SK-N-MC (cell line): ENCODE measurements around the gene VPS39.

Source experiments
- DNase-seq: peaks from one replicate; pipeline ENCODE4 v3.0.0-alpha.2; 2011; ENCODE audit warnings: low read depth, low spot score
- H3K27ac ChIP-seq: fragments of 200-600 bp; sonication (generic); 2 replicates; pipeline ENCODE4 v1.5.1; 2016; ENCODE audit warnings: mixed run types
- H3K36me3 ChIP-seq: fragments of 200-600 bp; sonication (generic); 2 replicates; pipeline ENCODE4 v1.6.1; 2017; ENCODE audit warnings: antibody characterized with exemption, low read length, mixed read lengths; ENCODE audit not compliant: insufficient read depth
- H3K4me3 ChIP-seq: fragments of 200-600 bp; sonication (generic); 2 replicates; pipeline ENCODE4 v1.5.1; 2016
- H3K9ac ChIP-seq: fragments of 200-600 bp; sonication (generic); 2 replicates; pipeline ENCODE4 v1.8.0; 2017; ENCODE audit warnings: mixed run types, mixed read lengths; ENCODE audit not compliant: insufficient read length
- H3K9me3 ChIP-seq: fragments of 200-600 bp; sonication (generic); 2 replicates; pipeline ENCODE4 v1.6.1; 2017; ENCODE audit warnings: low read depth, mild to moderate bottlenecking, antibody characterized with exemption, low read length, moderate library complexity, mixed read lengths
- EZH2 ChIP-seq: fragments of 200-600 bp; sonication (generic); IDR thresholded peaks from one replicate; pipeline ENCODE4 v1.6.1; 2017; ENCODE audit warnings: antibody characterized with exemption
- FOXP2 ChIP-seq: optimal IDR thresholded peaks from 2 replicates; pipeline ENCODE3; 2011; ENCODE audit warnings: mild to moderate bottlenecking, moderate library complexity; ENCODE audit not compliant: insufficient read depth; ENCODE audit errors: extremely low read length, control extremely low read depth
- POLR2AphosphoS5 ChIP-seq: IDR thresholded peaks from 2 replicates; pipeline ENCODE4 v1.6.1; 2012; ENCODE audit warnings: mild to moderate bottlenecking, low read depth, low read length, borderline replicate concordance

The VPS39 gene

GRCh38 chr15:42141246-42141645, 66.9 kb downstream of the VPS39 start:
- Histone ChIP-seq H3K4me3 (no peak overlapping the region), H3K36me3 (no peaks in the 10 kb centered on the region), H3K9ac (no peak overlapping the region), H3K27ac (no peak overlapping the region), H3K9me3 (no peaks in the 10 kb centered on the region)
- TF ChIP-seq EZH2 (no peak), FOXP2 (no peak), POLR2AphosphoS5 (no peak)
- no peak for DNase-seq

- H3K27ac ChIP-seq: no peak overlapping the region
- no peaks in the 10 kb centered on the region for H3K9me3 ChIP-seq
- H3K4me3 ChIP-seq: no peak overlapping the region
- H3K36me3 ChIP-seq: no peaks in the 10 kb centered on the region
- H3K9ac ChIP-seq: no peak overlapping the region
- DNase-seq: no peak
- TF ChIP-seq POLR2AphosphoS5 (no peak), EZH2 (no peak), FOXP2 (no peak)
Measured at GRCh38 chr15:42140383-42141070, 67.6 kb downstream of the VPS39 start.

GRCh38 chr15:42139596-42139995, 68.5 kb downstream of the VPS39 start:
- H3K4me3 ChIP-seq: no peak overlapping the region
- no peak overlapping the region for H3K9ac ChIP-seq
- TF ChIP-seq POLR2AphosphoS5 (no peak), FOXP2 (no peak), EZH2 (no peak)
- H3K27ac ChIP-seq: no peak overlapping the region
- DNase-seq: no peak
- H3K36me3 ChIP-seq: no peaks in the 10 kb centered on the region
- H3K9me3 ChIP-seq: no peaks in the 10 kb centered on the region

- no peak for TF ChIP-seq POLR2AphosphoS5
- TF ChIP-seq FOXP2: no peak
- no peak for TF ChIP-seq EZH2
- Histone ChIP-seq H3K9ac (no peak overlapping the region), H3K27ac (no peak overlapping the region), H3K9me3 (no peaks in the 10 kb centered on the region), H3K4me3 (no peak overlapping the region), H3K36me3 (no peaks in the 10 kb centered on the region)
- no peak for DNase-seq
Measured at GRCh38 chr15:42138968-42139386, 69.1 kb downstream of the VPS39 start.

- no peak for TF ChIP-seq EZH2
- Histone ChIP-seq H3K36me3 (no peaks in the 10 kb centered on the region), H3K9me3 (no peaks in the 10 kb centered on the region), H3K4me3 (no peak overlapping the region), H3K27ac (no peak overlapping the region), H3K9ac (no peak overlapping the region)
- DNase-seq: no peak
Measured at GRCh38 chr15:42138411-42138810, 69.7 kb downstream of the VPS39 start.

- H3K36me3 ChIP-seq: no peaks in the 10 kb centered on the region
- H3K9ac ChIP-seq: no peak overlapping the region
- H3K4me3 ChIP-seq: no peak overlapping the region
- no peak for DNase-seq
- TF ChIP-seq FOXP2: no peak
- TF ChIP-seq EZH2: no peak
- no peak for TF ChIP-seq POLR2AphosphoS5
- H3K27ac ChIP-seq: no peak overlapping the region
- H3K9me3 ChIP-seq: no peaks in the 10 kb centered on the region
Measured at GRCh38 chr15:42137461-42138261, 70.4 kb downstream of the VPS39 start.

GRCh38 chr15:42136513-42136912, 71.6 kb downstream of the VPS39 start:
- H3K9me3 ChIP-seq: no peaks in the 10 kb centered on the region
- no peak for TF ChIP-seq FOXP2
- no peak for TF ChIP-seq EZH2
- no peak for TF ChIP-seq POLR2AphosphoS5
- no peak overlapping the region for H3K27ac ChIP-seq
- H3K36me3 ChIP-seq: no peaks in the 10 kb centered on the region
- DNase-seq: no peak
- H3K4me3 ChIP-seq: no peak overlapping the region
- no peak overlapping the region for H3K9ac ChIP-seq

GRCh38 chr15:42135351-42135750, 72.8 kb downstream of the VPS39 start:
- DNase-seq: no peak
- Histone ChIP-seq H3K9ac (no peak overlapping the region), H3K36me3 (no peaks in the 10 kb centered on the region)

More at GRCh38 chr15:42135351-42135750, 72.8 kb downstream of the VPS39 start:
- Histone ChIP-seq H3K4me3 (no peak overlapping the region), H3K27ac (no peak overlapping the region), H3K9me3 (no peaks in the 10 kb centered on the region)
- TF ChIP-seq FOXP2 (no peak), POLR2AphosphoS5 (no peak), EZH2 (no peak)
